GM18511 (cell line): ENCODE data around the gene TRMT6.

Source experiments
- ATAC-seq: cut with Tn5 transposase; IDR thresholded peaks from one replicate; pipeline ENCODE4 v1.9.1; 2021; ENCODE audit warnings: mild to moderate bottlenecking, moderate library complexity; ENCODE audit not compliant: unreplicated experiment

TRMT6 gene

DNA sequence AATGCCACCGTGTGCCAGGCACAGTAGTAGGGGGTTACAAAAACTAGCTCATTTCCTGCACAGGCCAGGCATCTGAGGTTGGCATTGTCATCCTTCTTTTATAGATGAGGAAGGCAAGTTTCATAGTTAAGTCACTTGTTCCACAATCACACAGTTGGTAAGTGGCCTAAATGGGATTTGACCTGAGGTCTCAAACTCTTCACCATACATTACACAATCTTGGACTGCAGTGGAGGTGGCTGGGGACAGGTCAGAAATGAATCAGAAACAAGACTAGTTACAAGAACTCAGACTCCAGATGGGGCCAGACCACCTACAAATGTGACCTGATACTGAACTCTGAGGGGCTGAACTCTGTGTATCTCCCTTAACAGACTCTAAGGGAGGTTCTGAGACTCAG, 49.4 kb downstream of the TRMT6 start:
- no peak for ATAC-seq

DNA sequence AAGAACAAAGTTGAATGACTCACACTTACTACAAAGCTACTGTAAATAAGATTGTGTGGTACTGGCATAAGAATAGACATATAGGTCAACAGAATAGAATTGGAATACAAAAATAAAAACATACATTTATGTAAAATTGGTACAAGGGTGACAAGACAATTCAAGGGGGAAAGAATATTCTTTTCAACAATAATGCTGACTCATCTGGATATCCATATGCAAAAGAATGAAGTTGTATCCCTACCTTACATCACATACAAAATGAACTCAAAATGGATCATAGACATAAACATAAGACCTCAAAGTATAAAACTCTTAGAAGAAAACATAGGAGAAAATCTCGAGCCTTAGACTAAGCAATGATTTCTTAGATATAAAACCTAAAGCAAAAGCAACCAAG, 50.9 kb downstream of the TRMT6 start:
- no peak for ATAC-seq

DNA sequence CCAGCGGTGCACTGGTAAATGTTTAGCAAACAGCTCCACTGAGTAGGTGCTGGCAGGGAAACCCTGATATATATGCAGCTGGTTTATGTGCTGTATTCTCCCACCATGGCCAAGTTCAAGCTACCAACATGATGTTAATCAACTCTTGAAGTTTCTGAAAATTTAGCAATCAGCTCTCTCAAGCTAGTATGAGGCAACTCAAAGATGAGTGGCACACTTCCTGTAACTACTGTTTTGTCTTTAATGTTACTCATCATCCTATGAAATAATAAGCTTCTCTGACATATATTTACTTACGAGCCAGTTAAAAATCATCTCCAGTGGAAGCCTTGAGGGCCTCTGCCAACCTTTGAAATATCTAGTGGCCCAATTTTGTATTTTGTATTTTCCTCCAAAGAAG, 54.7 kb downstream of the TRMT6 start:
- ATAC-seq, result no peak

DNA sequence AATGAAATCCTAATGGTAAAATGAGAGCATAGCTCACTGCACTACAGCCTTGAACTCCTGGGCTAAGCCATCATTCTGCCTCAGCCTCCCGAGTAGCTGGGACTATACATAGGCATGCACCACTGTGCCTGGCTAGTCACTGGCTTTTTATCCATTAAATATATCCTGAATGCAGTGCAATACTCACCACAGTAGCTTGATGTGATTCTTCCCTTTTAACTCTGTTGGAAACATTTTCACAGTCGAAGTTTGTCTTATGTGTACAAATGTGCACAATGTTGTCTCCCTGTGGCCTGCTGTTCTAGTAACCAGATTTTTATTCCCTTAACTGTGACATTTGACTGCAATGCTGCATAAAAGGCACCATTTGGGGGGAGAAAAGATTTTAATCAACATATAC, 56.7 kb downstream of the TRMT6 start:
- ATAC-seq, result no peak

DNA sequence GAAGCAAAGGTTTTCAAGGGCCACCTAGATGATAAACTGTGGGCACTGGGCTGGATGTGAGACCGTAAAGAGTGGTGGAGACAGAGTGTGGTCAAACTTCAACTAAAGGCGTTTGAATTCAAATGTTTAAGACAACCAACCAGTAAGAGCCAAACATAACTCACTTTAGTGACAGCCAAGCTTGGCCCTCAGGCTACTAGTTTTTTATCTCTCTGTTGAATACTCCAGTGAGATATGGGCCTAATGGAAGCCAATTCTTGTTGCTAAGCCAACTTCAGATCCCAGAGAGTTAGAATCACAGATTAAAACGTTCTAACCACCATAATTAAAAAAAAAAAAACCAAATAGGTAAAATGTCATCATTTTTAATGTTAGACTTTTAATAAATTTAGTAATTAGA, 57.3 kb downstream of the TRMT6 start:
- no peak for ATAC-seq

DNA sequence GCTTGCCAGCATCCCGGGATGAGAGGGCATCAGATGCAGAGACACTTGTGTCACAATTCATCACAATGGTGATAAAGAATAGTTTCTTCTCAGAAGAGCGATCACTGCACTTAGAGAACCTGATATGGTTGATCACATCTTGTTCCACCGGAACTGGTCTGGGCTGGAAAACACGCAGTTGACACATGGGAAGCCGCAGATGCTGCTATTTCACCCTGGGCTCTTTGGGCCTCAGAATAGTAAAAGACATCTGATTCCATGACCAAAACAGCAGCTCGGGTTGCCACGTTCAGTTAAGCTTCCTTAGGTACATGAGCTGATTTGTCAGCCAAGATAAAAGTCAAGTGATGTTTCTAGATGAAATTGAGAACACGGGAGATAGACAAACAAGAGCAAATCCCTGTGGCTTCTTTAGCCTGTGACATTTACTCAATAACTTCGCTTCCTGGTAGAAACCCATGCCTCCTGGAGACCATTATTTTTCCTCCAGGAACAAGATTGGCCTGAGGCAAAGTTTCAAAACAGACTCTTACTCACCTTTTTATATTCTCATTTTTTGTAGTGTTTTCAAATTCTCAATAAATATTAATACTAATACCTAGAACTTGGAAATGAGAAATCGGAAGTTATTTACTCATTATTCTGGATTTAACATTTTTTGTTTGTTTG, 59.4 kb downstream of the TRMT6 start:
- ATAC-seq, result no peak

DNA sequence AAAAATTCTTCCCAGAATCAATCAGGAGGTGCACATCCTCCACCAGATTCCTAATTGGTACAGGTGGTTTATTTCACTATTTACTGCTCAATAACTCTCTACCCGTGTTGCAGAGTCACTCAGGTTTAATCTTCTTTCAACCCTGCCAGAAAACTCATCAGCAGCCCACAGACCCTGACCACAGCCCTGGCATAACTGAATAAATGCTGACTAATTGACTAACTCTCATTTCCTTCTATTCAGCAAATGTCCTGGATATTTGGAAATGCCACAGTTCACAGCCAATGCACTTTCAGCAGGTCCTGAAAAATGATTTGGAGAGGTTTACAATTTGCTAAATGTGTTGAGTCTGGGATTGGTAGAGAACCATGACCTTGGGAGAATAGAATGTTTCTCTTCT, 62.3 kb downstream of the TRMT6 start:
- no peak for ATAC-seq

DNA sequence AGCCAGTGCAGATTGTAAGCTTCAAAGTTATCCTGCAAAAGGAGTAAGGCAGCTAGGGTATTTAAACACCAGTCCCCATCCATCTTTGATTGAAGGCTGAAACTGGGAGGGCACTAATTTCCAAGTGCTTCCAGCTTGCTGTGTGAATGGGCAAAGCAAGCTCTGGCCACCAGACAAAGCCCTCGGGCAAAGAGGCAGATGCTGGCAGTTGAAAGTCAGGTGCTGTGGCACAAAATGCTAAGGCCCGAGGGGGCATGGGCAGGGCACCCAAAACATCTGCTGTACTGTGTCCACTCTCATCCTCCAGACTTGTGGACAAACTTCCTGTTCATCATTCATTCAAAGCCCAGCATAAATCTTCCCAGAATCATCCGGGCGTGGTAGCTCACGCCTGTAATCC, 62.9 kb downstream of the TRMT6 start:
- ATAC-seq, result no peak
